HCT116 (cell line): ENCODE measurements around the gene DGCR8. TPM values are rescaled to one million over a fixed set of nuclear protein-coding genes. Genes with fewer than 3 reads are reported as not detected.

Experiments used
- ATAC-seq: fragments of 200-7000 bp; cut with Tn5 transposase; 2 replicates; pipeline ENCODE4 v1.9.1; 2020; ENCODE audit warnings: mild to moderate bottlenecking, moderate library complexity
- BruUV-seq: library from RNA; stranded (reverse); fragments of 400-500 nt; replicated peaks from 2 replicates; lab custom pipeline; 2021; lab: Mats Ljungman, UMichigan
- CTCF ChIA-PET: fragments of 300-600 bp; sonication (Branson Sonifier 250); formaldehyde crosslinking; loops from one replicate; lab custom pipeline; 2021; ENCODE audit warnings: antibody characterized with exemption; lab: Charles Lee
- POLR2A ChIA-PET: fragments of 300-600, 350-600 bp; sonication (Branson Sonifier 250); formaldehyde crosslinking; loops from one replicate; lab custom pipeline; 2021; ENCODE audit warnings: antibody characterized with exemption; lab: Charles Lee
- RAD21 ChIA-PET, 2 experiments: fragments of 300-600 bp; sonication (Branson Sonifier 250); formaldehyde crosslinking; loops; one replicate each; lab custom pipeline; 2023; ENCODE audit warnings: low total read pairs in 2 of 2; ENCODE audit not compliant: uncharacterized antibody in 2 of 2, unreplicated experiment in 2 of 2, low non-redundant PET in 1 of 2; lab: Charles Lee
- DNase-seq: peaks from one replicate; pipeline ENCODE4 v3.0.0-alpha.2; 2010; ENCODE audit warnings: low read depth, low spot score
- H2AFZ ChIP-seq: fragments of 200-600 bp; shearing (Covaris generic), sonication (generic); 2 replicates; pipeline ENCODE4 v1.6.1; 2017; ENCODE audit warnings: low read depth, mixed run types, mixed read lengths, antibody characterized with exemption, low read length; ENCODE audit not compliant: poor library complexity, severe bottlenecking
- H3K27ac ChIP-seq: 2 replicates; pipeline ENCODE4 v1.5.1; 2012; ENCODE audit warnings: low read depth, low read length
- H3K27me3 ChIP-seq: fragments of 200-600 bp; sonication (generic); 2 replicates; pipeline ENCODE4 v1.6.1; 2016; ENCODE audit warnings: mixed run types, low read length, mixed read lengths; ENCODE audit not compliant: insufficient read depth
- H3K36me3 ChIP-seq, 2 experiments: fragments of 200-500 bp in 1 of 2; fragments of 200-600 bp in 1 of 2; sonication (Bioruptor generic) in 1 of 2; sonication (generic) in 1 of 2; 2 replicates each; pipeline versions ENCODE4 v1.5.1 to v1.6.1; 2014 to 2016; ENCODE audit warnings: low read length in 2 of 2, inconsistent platforms in 1 of 2, mixed read lengths in 1 of 2, mixed run types in 1 of 2; ENCODE audit not compliant: insufficient read depth in 2 of 2, control insufficient read depth in 1 of 2
- H3K4me1 ChIP-seq, 2 experiments: fragments of 200-600 bp in 1 of 2; sonication (generic) in 1 of 2; 2 replicates each; pipeline versions ENCODE4 v1.5.1 to v1.6.1; 2012 to 2017; ENCODE audit warnings: low read length in 2 of 2, inconsistent platforms in 1 of 2, mild to moderate bottlenecking in 1 of 2, mixed read lengths in 1 of 2, mixed run types in 1 of 2, moderate library complexity in 1 of 2; ENCODE audit not compliant: insufficient read depth in 2 of 2, control insufficient read depth in 1 of 2
- H3K4me2 ChIP-seq: fragments of 200-600 bp; sonication (generic); 2 replicates; pipeline ENCODE4 v1.6.1; 2017; ENCODE audit warnings: mixed run types, low read length, mixed read lengths
- H3K4me3 ChIP-seq, 2 experiments: fragments of 200-600 bp in 1 of 2; sonication (generic) in 1 of 2; replicated peaks in 1 of 2; 2 replicates each; pipeline ENCODE4 v1.5.1; 2011 to 2016; ENCODE audit warnings: low read length in 2 of 2, control low read depth in 1 of 2, low read depth in 1 of 2, mild to moderate bottlenecking in 1 of 2, mixed read lengths in 1 of 2, mixed run types in 1 of 2
- H3K79me2 ChIP-seq: fragments of 200-600 bp; sonication (generic); 2 replicates; pipeline ENCODE4 v1.6.1; 2017; ENCODE audit warnings: mild to moderate bottlenecking, mixed run types, low read length, moderate library complexity, mixed read lengths; ENCODE audit not compliant: insufficient read depth
- H3K9ac ChIP-seq: fragments of 200-600 bp; sonication (generic); 2 replicates; pipeline ENCODE4 v1.6.1; 2016; ENCODE audit warnings: low read length, mixed read lengths
- H3K9me2 ChIP-seq: fragments of 200-600 bp; sonication (generic), shearing (Covaris generic); 2 replicates; pipeline ENCODE4 v1.6.1; 2017; ENCODE audit warnings: mixed run types, mild to moderate bottlenecking, moderate library complexity; ENCODE audit not compliant: insufficient read depth
- H3K9me3 ChIP-seq, 2 experiments: fragments of 200-500 bp in 1 of 2; fragments of 200-600 bp in 1 of 2; sonication (Bioruptor generic) in 1 of 2; sonication (generic) in 1 of 2; 2 replicates each; pipeline ENCODE4 v1.6.1; 2014 to 2017; ENCODE audit warnings: low read length in 2 of 2, mixed read lengths in 2 of 2, inconsistent platforms in 1 of 2, low read depth in 1 of 2, mild to moderate bottlenecking in 1 of 2, mixed run types in 1 of 2, moderate library complexity in 1 of 2; ENCODE audit not compliant: control insufficient read depth in 1 of 2, insufficient read depth in 1 of 2
- H4K20me1 ChIP-seq: fragments of 200-600 bp; sonication (generic), shearing (Covaris generic); 2 replicates; pipeline ENCODE4 v1.6.1; 2017; ENCODE audit warnings: mixed run types, mild to moderate bottlenecking, moderate library complexity; ENCODE audit not compliant: insufficient read depth
- ELF1 ChIP-seq: IDR thresholded peaks from 2 replicates; pipeline ENCODE4 v1.6.1; 2012; ENCODE audit warnings: low read depth, borderline replicate concordance
- EZH2phosphoT487 ChIP-seq: fragments of 200-600 bp; IDR thresholded peaks from 2 replicates; pipeline ENCODE4 v1.6.1; 2018; ENCODE audit warnings: antibody characterized with exemption, borderline replicate concordance
- JUND ChIP-seq: IDR thresholded peaks from 2 replicates; pipeline ENCODE4 v1.6.1; 2012
- POLR2AphosphoS5 ChIP-seq: IDR thresholded peaks from 2 replicates; pipeline ENCODE4 v1.6.1; 2011; ENCODE audit warnings: mild to moderate bottlenecking, low read depth, low read length, moderate library complexity
- intact Hi-C: fragments of 100-400 bp; cut with micrococcal nuclease; formaldehyde crosslinking; loops from 2 replicates; pipeline ENCODE4 v1.10.0; 2022
- total RNA-seq: library from RNA; stranded (reverse); gene quantifications from one replicate; pipeline ENCODE4 v1.2.1, GENCODE V29; 2021; ENCODE audit not compliant: unreplicated experiment
- TF ChIP-seq, protein P1 (sequence below): IDR thresholded peaks from 2 replicates; pipeline ENCODE4 v1.6.1; 2012; ENCODE audit warnings: low read depth
- TF ChIP-seq, protein P2 (sequence below): IDR thresholded peaks from 2 replicates; pipeline ENCODE4 v1.6.1; 2012

DGCR8 gene
- total RNA-seq, 1 experiment from 2014 or later, result 43.8 TPM

DNA sequence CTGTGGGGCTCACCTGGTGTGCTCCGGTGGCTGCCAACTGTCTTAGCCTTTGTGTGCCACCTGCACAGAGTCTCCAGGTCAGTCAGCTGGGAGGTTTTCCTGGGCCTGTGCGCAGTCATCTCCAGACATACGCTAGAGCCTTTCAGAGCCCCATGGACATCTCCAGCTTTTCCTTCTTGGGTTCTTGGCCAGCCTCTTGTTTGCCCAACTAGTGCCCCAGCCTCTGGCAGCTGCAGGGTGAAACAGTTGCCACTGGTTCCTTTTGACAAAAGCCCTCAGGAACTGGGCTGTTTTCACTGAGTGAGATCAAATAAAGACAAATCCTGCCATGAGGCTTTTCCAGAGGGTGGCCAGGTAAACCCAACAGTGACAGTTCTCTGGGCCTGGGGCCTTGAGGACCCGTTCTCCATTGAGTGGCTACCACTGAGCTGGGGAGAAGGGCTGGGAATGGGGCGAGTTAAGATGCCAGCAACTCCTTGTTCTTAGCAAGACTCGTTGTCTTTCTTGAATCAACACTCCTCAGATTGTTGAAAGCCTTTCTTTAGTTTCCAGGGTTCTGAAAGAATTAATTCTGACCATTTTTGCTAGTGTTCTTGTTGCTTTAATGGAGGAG lies 19.2 kb downstream of the DGCR8 start (continued):
- TF ChIP-seq, protein P1, sequence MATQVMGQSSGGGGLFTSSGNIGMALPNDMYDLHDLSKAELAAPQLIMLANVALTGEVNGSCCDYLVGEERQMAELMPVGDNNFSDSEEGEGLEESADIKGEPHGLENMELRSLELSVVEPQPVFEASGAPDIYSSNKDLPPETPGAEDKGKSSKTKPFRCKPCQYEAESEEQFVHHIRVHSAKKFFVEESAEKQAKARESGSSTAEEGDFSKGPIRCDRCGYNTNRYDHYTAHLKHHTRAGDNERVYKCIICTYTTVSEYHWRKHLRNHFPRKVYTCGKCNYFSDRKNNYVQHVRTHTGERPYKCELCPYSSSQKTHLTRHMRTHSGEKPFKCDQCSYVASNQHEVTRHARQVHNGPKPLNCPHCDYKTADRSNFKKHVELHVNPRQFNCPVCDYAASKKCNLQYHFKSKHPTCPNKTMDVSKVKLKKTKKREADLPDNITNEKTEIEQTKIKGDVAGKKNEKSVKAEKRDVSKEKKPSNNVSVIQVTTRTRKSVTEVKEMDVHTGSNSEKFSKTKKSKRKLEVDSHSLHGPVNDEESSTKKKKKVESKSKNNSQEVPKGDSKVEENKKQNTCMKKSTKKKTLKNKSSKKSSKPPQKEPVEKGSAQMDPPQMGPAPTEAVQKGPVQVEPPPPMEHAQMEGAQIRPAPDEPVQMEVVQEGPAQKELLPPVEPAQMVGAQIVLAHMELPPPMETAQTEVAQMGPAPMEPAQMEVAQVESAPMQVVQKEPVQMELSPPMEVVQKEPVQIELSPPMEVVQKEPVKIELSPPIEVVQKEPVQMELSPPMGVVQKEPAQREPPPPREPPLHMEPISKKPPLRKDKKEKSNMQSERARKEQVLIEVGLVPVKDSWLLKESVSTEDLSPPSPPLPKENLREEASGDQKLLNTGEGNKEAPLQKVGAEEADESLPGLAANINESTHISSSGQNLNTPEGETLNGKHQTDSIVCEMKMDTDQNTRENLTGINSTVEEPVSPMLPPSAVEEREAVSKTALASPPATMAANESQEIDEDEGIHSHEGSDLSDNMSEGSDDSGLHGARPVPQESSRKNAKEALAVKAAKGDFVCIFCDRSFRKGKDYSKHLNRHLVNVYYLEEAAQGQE, result no peak
- TF ChIP-seq JUND (no peak), ELF1 (no peak)
- TF ChIP-seq, protein P2, sequence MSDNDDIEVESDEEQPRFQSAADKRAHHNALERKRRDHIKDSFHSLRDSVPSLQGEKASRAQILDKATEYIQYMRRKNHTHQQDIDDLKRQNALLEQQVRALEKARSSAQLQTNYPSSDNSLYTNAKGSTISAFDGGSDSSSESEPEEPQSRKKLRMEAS, result no peak

DNA sequence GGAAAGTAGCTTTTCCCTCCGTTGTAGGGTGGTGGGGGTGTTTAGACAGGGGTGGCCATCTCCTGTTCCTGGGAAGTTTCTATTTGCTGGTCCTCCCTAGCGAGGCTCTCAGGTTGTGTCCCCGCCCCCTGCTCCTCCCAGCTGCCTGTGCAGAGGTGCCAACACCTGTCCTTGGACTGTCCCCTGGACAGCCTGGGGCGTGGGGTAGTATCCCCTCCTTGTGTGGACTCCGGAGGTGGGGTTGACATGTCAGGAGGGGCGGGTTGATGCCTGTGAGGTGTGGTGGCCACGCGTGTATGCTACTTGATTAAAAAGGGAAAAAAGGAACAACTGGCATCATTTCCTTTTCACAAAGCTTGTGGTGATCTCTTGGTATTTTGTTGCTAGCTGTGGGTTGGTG lies 21.6 kb downstream of the DGCR8 start:
- POLR2A ChIA-PET, result no interaction called here

More for the DNA sequence above, 21.6 kb downstream of the DGCR8 start:
- Histone ChIP-seq H3K9me2 (no peaks in the 10 kb centered on the region), H4K20me1 (0 out of 2 replicates have a peak, but pooled peaks cover 2% of the 10 kb centered on the region), H3K4me3 (no peak overlapping the region), H3K4me1 (no peaks in the 10 kb centered on the region), H3K79me2 (peaks cover 86% of the 10 kb centered on the region), H3K9ac (no peak overlapping the region), H3K4me2 (no peak overlapping the region), H3K9me3 (no peaks in the 10 kb centered on the region), H3K27ac (no peak overlapping the region), H2AFZ (no peak overlapping the region), H3K36me3 (peaks cover 48 to 68% of the 10 kb centered on the region in 2 experiments), H3K27me3 (no peaks in the 10 kb centered on the region)
- TF ChIP-seq EZH2phosphoT487, result no peak
- no peak for TF ChIP-seq POLR2AphosphoS5
- no peak for DNase-seq
- BruUV-seq, result no TSS peak
- 0 out of 2 replicates have a peak, but pooled peaks have one; percentile 20 for ATAC-seq
- intact Hi-C loops, result no loop called here
- ChIA-PET RAD21 (no interaction called here), CTCF (no interaction called here)
